OCI-M1 (cell line): ENCODE measurements around the gene SORL1.
"Not testable (repeated sequence)": the region's sequence is repeated elsewhere in the genome, so short reads cannot be mapped to it uniquely, and the experiment has no call there.

Experiments used
- DNase-seq: peaks from one replicate; lab custom pipeline; 2025; lab: John Stamatoyannopoulos, UW

Gene SORL1

GRCh38 chr11:121474680-121475079 lies 22.6 kb downstream of the SORL1 start:
- DNase-seq: no peak

- no peak for DNase-seq
These were observed 24.4 kb downstream of the SORL1 start for GRCh38 chr11:121476379-121477032.

- DNase-seq: no peak
These were observed 26.2 kb downstream of the SORL1 start for GRCh38 chr11:121478226-121478894.

GRCh38 chr11:121478895-121479697 lies 27.0 kb downstream of the SORL1 start:
- no peak for DNase-seq

- DNase-seq: no peak
These were observed 27.7 kb downstream of the SORL1 start for GRCh38 chr11:121479698-121480238.

GRCh38 chr11:121481484-121482230 lies 29.5 kb downstream of the SORL1 start:
- not testable (repeated sequence) for DNase-seq

- no peak for DNase-seq
These were observed 30.4 kb downstream of the SORL1 start for GRCh38 chr11:121482231-121483129.

- no peak for DNase-seq
These were observed 31.8 kb downstream of the SORL1 start for GRCh38 chr11:121483805-121484480.

- DNase-seq: no peak
These were observed 33.1 kb downstream of the SORL1 start for GRCh38 chr11:121485216-121485615.

- no peak for DNase-seq
These were observed 33.9 kb downstream of the SORL1 start for GRCh38 chr11:121486054-121486453.

GRCh38 chr11:121487191-121487590 lies 35.1 kb downstream of the SORL1 start:
- DNase-seq: no peak

GRCh38 chr11:121488170-121488569 lies 36.1 kb downstream of the SORL1 start:
- DNase-seq: no peak

- DNase-seq: no peak
These were observed 36.5 kb downstream of the SORL1 start for GRCh38 chr11:121488641-121489040.

GRCh38 chr11:121489823-121490222 lies 37.7 kb downstream of the SORL1 start:
- no peak for DNase-seq

- DNase-seq: peak; percentile 82
These were observed 42.4 kb downstream of the SORL1 start for GRCh38 chr11:121494355-121495099.

GRCh38 chr11:121497176-121497998 lies 45.3 kb downstream of the SORL1 start:
- no peak for DNase-seq

- DNase-seq: no peak
These were observed 47.3 kb downstream of the SORL1 start for GRCh38 chr11:121499405-121499804.

- no peak for DNase-seq
These were observed 48.2 kb downstream of the SORL1 start for GRCh38 chr11:121500275-121500674.

GRCh38 chr11:121500717-121501116 lies 48.6 kb downstream of the SORL1 start:
- DNase-seq: no peak
